WERI-Rb-1 (cell line): ENCODE results near the gene DHX30.
"Not testable (repeated sequence)": the region's sequence is repeated elsewhere in the genome, so short reads cannot be mapped to it uniquely, and the experiment has no call there.

Source experiments
- DNase-seq: peaks from one replicate; pipeline ENCODE4 v3.0.0-alpha.2; 2020
- H3K27ac ChIP-seq: fragments of 250-450 bp; sonication (Bioruptor Pico); 2 replicates; pipeline ENCODE4 v1.5.1; 2020; ENCODE audit warnings: mild to moderate bottlenecking, moderate library complexity
- H3K27me3 ChIP-seq: fragments of 250-450 bp; sonication (Bioruptor Pico); 2 replicates; pipeline ENCODE4 v1.5.1; 2021; ENCODE audit warnings: mild to moderate bottlenecking, low read depth, moderate library complexity; ENCODE audit not compliant: insufficient read depth, severe bottlenecking
- H3K36me3 ChIP-seq: fragments of 250-450 bp; sonication (Bioruptor Pico); 2 replicates; pipeline ENCODE4 v1.5.1; 2020; ENCODE audit warnings: mild to moderate bottlenecking, moderate library complexity
- H3K4me3 ChIP-seq: 2 replicates; pipeline ENCODE4 v1.5.1; 2011; ENCODE audit warnings: low read depth, mild to moderate bottlenecking, control low read depth, low read length
- H3K9me3 ChIP-seq: fragments of 250-450 bp; sonication (Bioruptor Pico); 2 replicates; pipeline ENCODE4 v1.5.1; 2021; ENCODE audit warnings: mild to moderate bottlenecking, moderate library complexity; ENCODE audit not compliant: severe bottlenecking
- TF ChIP-seq, protein P1 (sequence below): IDR thresholded peaks from 2 replicates; pipeline ENCODE4 v1.5.1; 2011; ENCODE audit warnings: low read depth, mild to moderate bottlenecking, control low read depth, inconsistent platforms, low read length

DHX30 gene

DNA sequence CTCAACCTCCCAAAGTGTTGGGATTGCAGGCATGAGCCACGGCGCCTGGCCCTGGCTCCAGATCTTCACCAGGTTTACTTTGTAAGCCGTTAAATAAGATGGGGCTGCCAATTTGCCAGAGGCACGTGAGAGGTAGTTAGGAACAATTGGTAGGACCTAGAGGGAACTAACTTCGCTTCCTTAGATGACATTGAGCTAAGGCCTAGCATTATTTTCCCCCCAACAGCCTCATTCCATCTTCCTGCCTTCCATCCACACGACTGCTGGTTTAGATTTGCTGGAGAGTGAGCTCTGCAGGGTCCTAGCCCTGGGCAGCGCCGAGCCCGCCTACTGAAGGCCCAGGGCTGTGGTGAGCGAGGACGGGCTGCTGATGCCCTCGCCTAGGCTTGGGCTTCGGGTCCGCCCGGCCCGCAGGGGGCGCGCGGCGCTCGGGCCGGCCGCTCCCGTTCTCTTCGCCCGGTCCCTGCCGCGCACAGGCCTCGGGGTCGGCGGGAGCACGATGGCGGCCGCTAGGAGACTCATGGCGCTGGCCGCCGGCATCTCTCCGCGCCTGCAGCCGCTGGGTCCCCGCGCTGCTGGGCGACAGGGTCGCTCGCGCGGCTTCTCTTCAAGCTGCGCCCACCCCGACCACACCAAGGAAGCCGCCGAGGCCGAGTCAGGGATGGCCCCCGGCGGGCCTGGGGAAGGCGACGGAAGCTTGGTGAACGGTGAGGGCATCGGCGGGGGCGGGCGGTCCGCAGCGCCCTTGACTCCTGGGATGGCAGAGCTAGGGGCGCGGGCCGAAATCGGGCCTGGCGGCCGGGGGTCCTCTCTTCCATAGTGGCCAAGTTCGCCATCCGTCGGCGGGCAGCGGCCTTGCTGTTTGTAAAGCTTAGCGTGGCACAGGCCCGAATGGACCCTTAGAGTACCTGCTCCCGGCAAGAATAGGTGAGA, 21.9 kb downstream of the DHX30 start:
- Histone ChIP-seq H3K27me3 (no peaks in the 10 kb centered on the region), H3K36me3 (peaks cover 52% of the 10 kb centered on the region), H3K9me3 (no peaks in the 10 kb centered on the region), H3K27ac (peak overlapping the region; percentile 96), H3K4me3 (peak overlapping the region; percentile 63)
- peak; percentile 78 for DNase-seq
- TF ChIP-seq, protein P1, sequence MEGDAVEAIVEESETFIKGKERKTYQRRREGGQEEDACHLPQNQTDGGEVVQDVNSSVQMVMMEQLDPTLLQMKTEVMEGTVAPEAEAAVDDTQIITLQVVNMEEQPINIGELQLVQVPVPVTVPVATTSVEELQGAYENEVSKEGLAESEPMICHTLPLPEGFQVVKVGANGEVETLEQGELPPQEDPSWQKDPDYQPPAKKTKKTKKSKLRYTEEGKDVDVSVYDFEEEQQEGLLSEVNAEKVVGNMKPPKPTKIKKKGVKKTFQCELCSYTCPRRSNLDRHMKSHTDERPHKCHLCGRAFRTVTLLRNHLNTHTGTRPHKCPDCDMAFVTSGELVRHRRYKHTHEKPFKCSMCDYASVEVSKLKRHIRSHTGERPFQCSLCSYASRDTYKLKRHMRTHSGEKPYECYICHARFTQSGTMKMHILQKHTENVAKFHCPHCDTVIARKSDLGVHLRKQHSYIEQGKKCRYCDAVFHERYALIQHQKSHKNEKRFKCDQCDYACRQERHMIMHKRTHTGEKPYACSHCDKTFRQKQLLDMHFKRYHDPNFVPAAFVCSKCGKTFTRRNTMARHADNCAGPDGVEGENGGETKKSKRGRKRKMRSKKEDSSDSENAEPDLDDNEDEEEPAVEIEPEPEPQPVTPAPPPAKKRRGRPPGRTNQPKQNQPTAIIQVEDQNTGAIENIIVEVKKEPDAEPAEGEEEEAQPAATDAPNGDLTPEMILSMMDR, result peak; percentile 91

DNA sequence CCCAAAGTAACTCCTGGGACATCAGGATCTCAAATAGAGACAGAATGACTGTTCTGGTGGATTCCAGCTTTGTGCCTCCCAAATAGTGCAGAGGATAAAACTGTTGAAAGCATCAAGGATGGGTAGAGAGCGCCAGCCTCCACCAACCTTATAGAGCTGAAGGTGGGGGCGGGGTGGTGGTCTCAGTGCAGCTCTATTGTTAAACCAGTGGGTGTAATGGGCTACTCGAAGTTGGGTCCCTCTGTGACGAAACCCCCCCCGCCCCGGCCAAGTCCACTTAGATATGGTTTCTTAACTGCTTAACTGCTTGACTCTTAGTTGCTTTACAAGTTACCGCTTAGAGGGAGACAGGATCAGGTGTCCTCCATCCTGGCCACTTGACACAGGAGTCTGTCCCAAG, 22.7 kb downstream of the DHX30 start:
- H3K36me3 ChIP-seq, result peaks cover 53% of the 10 kb centered on the region
- TF ChIP-seq, protein P1, result no peak
- H3K4me3 ChIP-seq, result peak overlapping the region; percentile 63
- no peaks in the 10 kb centered on the region for H3K9me3 ChIP-seq
- no peak for DNase-seq
- H3K27me3 ChIP-seq, result no peaks in the 10 kb centered on the region
- peak overlapping the region; percentile 96 for H3K27ac ChIP-seq

DNA sequence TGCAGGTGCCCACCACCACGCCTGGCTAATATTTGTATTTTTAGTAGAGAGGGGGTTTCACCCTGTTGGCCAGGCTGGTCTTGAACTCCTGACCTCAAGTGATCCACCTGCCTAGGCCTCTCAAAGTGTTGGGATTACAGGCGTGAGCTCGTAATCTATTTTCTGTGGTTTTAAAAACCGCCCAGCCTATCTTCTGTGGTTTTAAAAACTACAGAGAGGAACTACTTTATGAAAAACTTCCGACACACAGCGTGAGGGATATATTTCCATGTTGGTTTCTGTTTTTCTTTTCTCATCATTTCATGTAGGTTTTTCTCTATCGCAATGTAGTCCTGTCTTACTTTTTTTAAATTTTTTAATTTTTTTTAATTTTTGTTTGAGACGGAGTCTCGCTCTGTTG, 26.5 kb downstream of the DHX30 start:
- DNase-seq, H3K27me3 ChIP-seq, H3K4me3 ChIP-seq: not testable (repeated sequence)

DNA sequence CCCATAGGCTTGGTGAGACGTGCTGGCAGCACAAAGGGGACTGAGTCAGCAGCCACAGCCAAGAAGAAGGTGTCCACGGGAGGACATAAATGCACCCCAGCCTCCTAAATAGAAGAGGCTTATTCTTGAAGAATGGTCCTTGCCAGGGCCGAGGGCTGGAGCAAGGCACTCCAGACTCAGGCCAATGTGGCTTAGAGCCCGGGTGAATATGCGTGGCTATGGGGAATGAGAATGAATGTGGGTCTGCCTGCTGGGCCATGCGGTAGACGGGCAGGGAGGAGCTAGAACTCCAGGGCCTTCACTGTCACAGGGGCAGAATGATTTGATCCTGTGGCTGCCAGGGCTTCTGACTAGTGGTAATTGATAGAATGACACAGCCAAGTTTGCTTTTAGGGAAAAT, 34.0 kb downstream of the DHX30 start:
- DNase-seq, result no peak
- Histone ChIP-seq H3K36me3 (peaks cover 83% of the 10 kb centered on the region), H3K27me3 (no peaks in the 10 kb centered on the region), H3K9me3 (no peaks in the 10 kb centered on the region), H3K4me3 (no peak overlapping the region), H3K27ac (peak overlapping the region; percentile 44)
- TF ChIP-seq, protein P1, result no peak

More for the DNA sequence above, 26.5 kb downstream of the DHX30 start:
- H3K9me3 ChIP-seq, H3K27ac ChIP-seq: not testable (repeated sequence)
- H3K36me3 ChIP-seq, result peaks cover 82% of the 10 kb centered on the region

DNA sequence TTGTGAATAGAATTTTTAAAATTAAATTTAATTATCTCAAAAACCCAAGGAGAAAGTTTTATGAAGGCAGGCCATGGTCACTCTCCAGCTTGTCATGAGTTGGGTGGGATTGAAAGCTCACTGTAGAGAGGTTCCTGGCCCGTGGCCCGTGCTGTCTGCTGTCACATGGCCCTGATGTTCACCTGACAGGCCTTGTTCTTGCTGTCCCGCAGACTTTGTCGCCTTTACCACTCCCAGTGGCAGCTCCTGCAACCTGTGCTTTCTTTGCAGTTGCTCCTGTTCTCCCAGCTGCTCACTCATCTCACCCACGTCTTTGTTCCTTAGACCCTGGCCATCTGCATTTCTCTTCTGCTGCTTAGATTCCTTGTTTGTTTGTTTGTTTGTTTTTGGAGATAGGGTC, 35.6 kb downstream of the DHX30 start:
- H3K9me3 ChIP-seq, result no peaks in the 10 kb centered on the region
- H3K27me3 ChIP-seq, result no peaks in the 10 kb centered on the region
- no peak overlapping the region for H3K4me3 ChIP-seq
- DNase-seq, result no peak
- H3K36me3 ChIP-seq, result peaks cover 83% of the 10 kb centered on the region
- no peak overlapping the region for H3K27ac ChIP-seq
- TF ChIP-seq, protein P1, result no peak

DNA sequence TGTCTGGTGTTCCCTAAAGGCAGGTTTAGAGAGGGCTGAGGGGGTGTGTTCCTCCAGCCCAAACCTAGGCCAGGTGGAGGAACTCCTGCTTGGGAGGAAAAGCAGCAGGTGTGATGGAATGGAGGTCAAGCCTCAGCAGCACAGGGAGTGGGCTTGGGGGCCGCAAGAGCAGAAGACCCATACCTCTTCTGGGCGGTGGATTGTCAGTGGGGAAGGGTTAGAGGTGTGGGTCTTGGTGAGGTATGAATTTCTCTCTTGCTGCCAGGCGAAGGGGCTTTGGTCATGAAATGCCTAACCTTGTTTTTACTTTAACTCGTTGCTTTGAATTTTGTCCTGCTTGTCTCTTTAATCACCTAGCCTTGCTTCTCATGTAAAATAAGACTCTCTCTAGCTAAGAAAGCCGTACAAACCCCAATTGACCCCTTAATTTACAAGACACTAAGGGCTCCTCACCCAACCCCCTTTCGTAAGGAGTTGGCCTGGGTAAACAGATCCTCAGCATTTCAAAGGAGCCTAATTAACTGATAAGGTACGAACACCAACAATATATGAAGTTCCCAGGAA, 38.9 kb downstream of the DHX30 start:
- no peak for DNase-seq
- Histone ChIP-seq H3K4me3 (no peak overlapping the region), H3K27ac (no peak overlapping the region), H3K36me3 (peaks cover 92% of the 10 kb centered on the region), H3K9me3 (no peaks in the 10 kb centered on the region), H3K27me3 (no peaks in the 10 kb centered on the region)
- TF ChIP-seq, protein P1, result no peak
